ENCODE data around the gene TMSB4Y. TPM values are rescaled to one million over a fixed set of nuclear protein-coding genes. Genes with fewer than 3 reads are reported as not detected.

TMSB4Y gene
- total and polyA plus RNA-seq, 9 donors = not detected

DNA sequence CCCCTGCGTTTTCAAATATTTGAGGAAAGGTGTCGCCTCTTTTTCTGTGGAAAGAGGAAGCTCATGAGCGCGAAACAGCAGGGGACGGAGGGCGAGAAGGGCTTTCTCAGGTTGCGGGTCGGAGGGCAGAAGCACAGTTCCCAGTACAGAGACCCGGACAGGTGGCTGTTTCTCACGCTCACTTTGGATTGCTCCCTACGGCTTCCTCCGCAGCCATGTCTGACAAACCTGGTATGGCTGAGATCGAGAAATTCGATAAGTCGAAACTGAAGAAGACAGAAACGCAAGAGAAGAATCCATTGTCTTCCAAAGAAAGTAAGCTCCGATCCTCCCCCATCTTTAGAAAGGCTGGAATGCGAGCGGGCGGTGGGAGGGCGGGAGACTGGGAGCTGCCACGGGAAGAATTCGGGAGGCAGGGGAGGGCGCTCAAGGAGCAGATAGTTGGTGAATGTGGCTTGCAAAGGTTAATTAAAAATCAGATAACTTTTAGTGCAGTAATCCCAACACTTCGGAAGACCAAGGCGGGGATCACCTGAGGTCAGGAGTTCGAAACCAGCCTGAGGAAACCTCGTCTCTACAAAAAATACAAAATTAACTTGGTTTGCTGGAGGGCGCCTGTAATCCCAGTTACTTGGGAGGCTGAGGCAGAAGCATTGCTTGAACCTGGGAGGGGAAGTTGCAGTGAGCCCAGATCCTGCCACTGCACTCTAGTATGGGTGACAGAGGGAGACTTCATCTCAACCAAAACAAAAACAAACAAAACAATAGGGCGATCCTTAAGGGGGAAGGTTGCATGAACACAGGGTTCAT, 627 bp downstream of the TMSB4Y start:
- Histone ChIP-seq H3K27me3 (no peaks in the 10 kb centered on the region), H3K27ac (no peak overlapping the region), H3K36me3 (no peaks in the 10 kb centered on the region), H3K9me3 (no peaks in the 10 kb centered on the region), H3K4me1 (ENCODE audit: insufficient read depth) (no peaks in the 10 kb centered on the region), H3K4me3 (no peak overlapping the region)
- no CpG with 5 or more reads among the region's 30 CpGs for WGBS, 3 donors
- TF ChIP-seq POLR2A (IDR thresholded peaks at IDR 0.05) (no peak), EP300 (IDR thresholded peaks at IDR 0.05) (no peak)
- TF ChIP-seq, protein P1, sequence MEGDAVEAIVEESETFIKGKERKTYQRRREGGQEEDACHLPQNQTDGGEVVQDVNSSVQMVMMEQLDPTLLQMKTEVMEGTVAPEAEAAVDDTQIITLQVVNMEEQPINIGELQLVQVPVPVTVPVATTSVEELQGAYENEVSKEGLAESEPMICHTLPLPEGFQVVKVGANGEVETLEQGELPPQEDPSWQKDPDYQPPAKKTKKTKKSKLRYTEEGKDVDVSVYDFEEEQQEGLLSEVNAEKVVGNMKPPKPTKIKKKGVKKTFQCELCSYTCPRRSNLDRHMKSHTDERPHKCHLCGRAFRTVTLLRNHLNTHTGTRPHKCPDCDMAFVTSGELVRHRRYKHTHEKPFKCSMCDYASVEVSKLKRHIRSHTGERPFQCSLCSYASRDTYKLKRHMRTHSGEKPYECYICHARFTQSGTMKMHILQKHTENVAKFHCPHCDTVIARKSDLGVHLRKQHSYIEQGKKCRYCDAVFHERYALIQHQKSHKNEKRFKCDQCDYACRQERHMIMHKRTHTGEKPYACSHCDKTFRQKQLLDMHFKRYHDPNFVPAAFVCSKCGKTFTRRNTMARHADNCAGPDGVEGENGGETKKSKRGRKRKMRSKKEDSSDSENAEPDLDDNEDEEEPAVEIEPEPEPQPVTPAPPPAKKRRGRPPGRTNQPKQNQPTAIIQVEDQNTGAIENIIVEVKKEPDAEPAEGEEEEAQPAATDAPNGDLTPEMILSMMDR (IDR thresholded peaks at IDR 0.05) = no peak
- intact Hi-C loops (cut with DNase I) = no loop called here
- DNase-seq = no peak

DNA sequence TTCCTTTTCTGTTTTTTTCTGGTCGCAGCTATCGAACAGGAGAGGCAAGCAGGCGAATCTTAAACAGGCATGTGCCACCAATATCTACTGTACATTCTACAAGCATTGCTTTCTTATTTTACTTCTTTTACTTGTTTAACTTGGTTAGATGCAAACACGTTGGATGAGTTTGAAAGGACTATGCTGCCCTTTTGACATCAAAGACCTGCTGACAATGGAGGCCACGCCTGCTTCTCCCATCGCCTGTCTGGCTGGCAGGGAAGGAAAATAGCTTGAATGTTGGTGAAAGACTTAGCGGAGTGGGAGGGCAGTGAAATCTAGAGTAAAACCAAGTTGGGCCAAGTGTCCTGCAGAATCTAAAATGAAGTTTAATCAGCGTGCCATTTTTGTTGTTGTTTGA, 1.5 kb downstream of the TMSB4Y start:
- H3K36me3 ChIP-seq = no peaks in the 10 kb centered on the region
- DNase-seq = no peak
- H3K4me1 ChIP-seq (ENCODE audit: insufficient read depth) = no peaks in the 10 kb centered on the region
- H3K27me3 ChIP-seq = no peaks in the 10 kb centered on the region
- intact Hi-C loops (cut with DNase I) = no loop called here
- no peak overlapping the region for H3K27ac ChIP-seq
- H3K4me3 ChIP-seq = no peak overlapping the region
- TF ChIP-seq, protein P1 (IDR thresholded peaks at IDR 0.05) = no peak
- TF ChIP-seq EP300 (IDR thresholded peaks at IDR 0.05) (no peak), POLR2A (IDR thresholded peaks at IDR 0.05) (no peak)
- no CpG with 5 or more reads among the region's 8 CpGs for WGBS, 3 donors
- H3K9me3 ChIP-seq = no peaks in the 10 kb centered on the region

DNA sequence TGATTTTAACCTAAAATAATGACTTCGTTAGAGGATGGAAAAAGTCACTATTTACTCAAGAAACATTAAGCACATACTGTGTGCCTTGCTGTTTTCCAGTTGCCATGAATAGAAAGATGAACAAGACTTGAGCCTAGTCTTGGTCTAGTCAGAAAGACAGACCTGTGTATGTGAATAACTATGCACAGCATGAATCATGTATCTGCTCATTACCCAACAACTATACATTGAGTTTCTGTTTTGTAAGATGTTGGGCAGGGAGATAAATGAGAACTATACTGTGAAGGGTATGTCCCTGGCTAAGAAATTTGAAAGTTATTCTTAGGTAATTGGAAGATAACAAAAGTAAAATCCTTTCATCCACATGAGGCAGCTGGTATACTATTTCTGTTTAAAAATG, 4.3 kb downstream of the TMSB4Y start:
- WGBS, 3 donors = no CpG with 5 or more reads among the region's 1 CpG
- DNase-seq = no peak
- TF ChIP-seq POLR2A (IDR thresholded peaks at IDR 0.05) = no peak
- no peak for TF ChIP-seq EP300 (IDR thresholded peaks at IDR 0.05)
- TF ChIP-seq, protein P1 (IDR thresholded peaks at IDR 0.05) = no peak
- H3K36me3 ChIP-seq = no peaks in the 10 kb centered on the region
- H3K4me3 ChIP-seq = no peak overlapping the region
- H3K9me3 ChIP-seq = no peaks in the 10 kb centered on the region
- H3K27ac ChIP-seq = no peak overlapping the region
- intact Hi-C loops (cut with DNase I) = no loop called here
- H3K27me3 ChIP-seq = no peaks in the 10 kb centered on the region
- no peaks in the 10 kb centered on the region for H3K4me1 ChIP-seq (ENCODE audit: insufficient read depth)

DNA sequence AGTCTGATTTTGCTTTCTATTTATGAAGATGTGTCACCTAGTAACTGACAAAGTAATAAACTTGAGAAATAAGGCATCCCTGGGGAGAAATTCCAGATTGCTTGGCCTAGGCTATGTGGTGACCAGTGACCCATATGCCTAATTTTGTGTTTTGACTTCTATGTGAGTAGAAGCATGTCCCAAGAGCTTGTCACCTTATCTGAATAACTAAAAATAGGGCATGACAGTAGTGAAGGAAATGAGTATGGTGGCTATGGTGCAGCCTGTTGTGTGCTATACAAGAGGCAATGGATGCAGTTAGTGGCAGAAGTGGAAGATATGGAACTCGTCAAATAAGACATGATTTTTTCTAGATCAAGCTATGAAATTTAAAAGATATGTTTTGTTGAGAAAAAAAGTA, 15.3 kb downstream of the TMSB4Y start:
- H3K4me3 ChIP-seq = no peak overlapping the region
- no peaks in the 10 kb centered on the region for H3K9me3 ChIP-seq
- TF ChIP-seq EP300 (IDR thresholded peaks at IDR 0.05) (no peak), POLR2A (IDR thresholded peaks at IDR 0.05) (no peak)
- no peak overlapping the region for H3K27ac ChIP-seq
- H3K36me3 ChIP-seq = no peaks in the 10 kb centered on the region
- intact Hi-C loops (cut with DNase I) = no loop called here
- no peaks in the 10 kb centered on the region for H3K27me3 ChIP-seq
- WGBS, 3 donors = no CpG with 5 or more reads among the region's 1 CpG
- no peaks in the 10 kb centered on the region for H3K4me1 ChIP-seq (ENCODE audit: insufficient read depth)
- DNase-seq = no peak

DNA sequence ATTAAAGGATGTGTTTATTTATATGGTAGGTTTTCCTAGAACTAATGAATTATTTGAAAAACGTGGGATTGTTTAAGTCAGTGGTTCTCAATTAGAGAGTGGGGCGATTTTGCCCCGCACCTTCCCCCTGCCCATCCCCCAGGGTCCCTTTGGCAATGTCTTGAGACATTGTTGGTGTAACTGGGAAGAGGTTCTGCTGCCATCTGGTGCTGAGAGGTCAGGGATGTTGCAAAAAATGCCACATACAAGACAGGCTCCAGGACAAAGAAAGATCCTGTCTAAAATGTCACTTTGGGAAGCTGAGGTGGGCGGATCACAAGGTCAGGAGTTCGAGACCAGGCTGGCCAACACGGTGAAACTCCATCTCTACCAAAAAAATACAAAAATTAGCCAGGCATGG, 25.8 kb downstream of the TMSB4Y start:
- intact Hi-C loops (cut with DNase I) = no loop called here
- Histone ChIP-seq H3K4me1 (ENCODE audit: insufficient read depth) (no peaks in the 10 kb centered on the region), H3K27me3 (no peaks in the 10 kb centered on the region), H3K36me3 (no peaks in the 10 kb centered on the region), H3K9me3 (no peaks in the 10 kb centered on the region), H3K27ac (no peak overlapping the region), H3K4me3 (no peak overlapping the region)
- no CpG with 5 or more reads among the region's 6 CpGs for WGBS, 3 donors
- TF ChIP-seq, protein P1 (IDR thresholded peaks at IDR 0.05) = no peak
- TF ChIP-seq POLR2A (IDR thresholded peaks at IDR 0.05) (no peak), EP300 (IDR thresholded peaks at IDR 0.05) (no peak)
- no peak for DNase-seq

Data from ovary (tissue), 9 donors.